SK-N-SH treated with all-trans-retinoic acid at 6 μM for 48 hours (cell line): ENCODE results near the gene FUT1.

Experiments used
- BACH2 ChIP-seq: fragments of 250-450 bp; sonication (Bioruptor Pico); IDR thresholded peaks from 2 replicates; pipeline ENCODE4 v1.9.0; 2021; ENCODE audit warnings: mild to moderate bottlenecking, borderline replicate concordance
- CREB5 ChIP-seq: fragments of 250-450 bp; sonication (Bioruptor Pico); IDR thresholded peaks from 2 replicates; pipeline ENCODE4 v1.5.1; 2020; ENCODE audit warnings: low read depth, mild to moderate bottlenecking, moderate library complexity
- CSDC2 ChIP-seq: fragments of 250-450 bp; sonication (Bioruptor Pico); IDR thresholded peaks from 2 replicates; pipeline ENCODE4 v1.5.0; 2020; ENCODE audit warnings: mild to moderate bottlenecking, moderate library complexity
- ESRRG ChIP-seq: fragments of 250-450 bp; sonication (Bioruptor Pico); IDR thresholded peaks from 2 replicates; pipeline ENCODE4 v1.6.1; 2021; ENCODE audit warnings: mild to moderate bottlenecking
- PATZ1 ChIP-seq: fragments of 250-450 bp; sonication (Bioruptor Pico); IDR thresholded peaks from 2 replicates; pipeline ENCODE4 v1.8.0; 2020; ENCODE audit warnings: mild to moderate bottlenecking, moderate library complexity, borderline replicate concordance
- PPARA ChIP-seq: fragments of 250-450 bp; sonication (Bioruptor Pico); IDR thresholded peaks from 2 replicates; pipeline ENCODE4 v1.5.0; 2020; ENCODE audit warnings: mild to moderate bottlenecking, borderline replicate concordance
- RARB ChIP-seq: fragments of 250-450 bp; sonication (Bioruptor Pico); IDR thresholded peaks from 2 replicates; pipeline ENCODE4 v1.8.0; 2021; ENCODE audit warnings: mild to moderate bottlenecking, moderate library complexity
- TCF4 ChIP-seq: fragments of 250-450 bp; sonication (Bioruptor Pico); IDR thresholded peaks from 2 replicates; pipeline ENCODE4 v1.8.0; 2021; ENCODE audit warnings: mild to moderate bottlenecking, moderate library complexity, borderline replicate concordance
- TOX ChIP-seq: fragments of 250-450 bp; sonication (Bioruptor Pico); IDR thresholded peaks from 2 replicates; pipeline ENCODE4 v1.8.0; 2021; ENCODE audit warnings: mild to moderate bottlenecking, moderate library complexity, borderline replicate concordance
- ZFP3 ChIP-seq: fragments of 250-450 bp; sonication (Bioruptor Pico); IDR thresholded peaks from 2 replicates; pipeline ENCODE4 v1.5.0; 2020; ENCODE audit warnings: mild to moderate bottlenecking, moderate library complexity
- ZFP30 ChIP-seq: fragments of 450-650 bp; formaldehyde crosslinking; IDR thresholded peaks from 2 replicates; pipeline ENCODE4 v1.5.0; 2022; ENCODE audit warnings: mild to moderate bottlenecking, moderate library complexity
- ZNF565 ChIP-seq: fragments of 450-650 bp; formaldehyde crosslinking; conservative IDR thresholded peaks from 2 replicates; pipeline ENCODE4 v1.5.0; 2020; ENCODE audit warnings: low read depth, mild to moderate bottlenecking, moderate library complexity
- ZNF70 ChIP-seq: fragments of 450-650 bp; formaldehyde crosslinking; IDR thresholded peaks from 2 replicates; pipeline ENCODE4 v1.5.0; 2020; ENCODE audit warnings: mild to moderate bottlenecking, moderate library complexity
- ZNF8 ChIP-seq: fragments of 450-650 bp; formaldehyde crosslinking; IDR thresholded peaks from 2 replicates; pipeline ENCODE4 v1.5.0; 2020; ENCODE audit warnings: mild to moderate bottlenecking, moderate library complexity

DNA sequence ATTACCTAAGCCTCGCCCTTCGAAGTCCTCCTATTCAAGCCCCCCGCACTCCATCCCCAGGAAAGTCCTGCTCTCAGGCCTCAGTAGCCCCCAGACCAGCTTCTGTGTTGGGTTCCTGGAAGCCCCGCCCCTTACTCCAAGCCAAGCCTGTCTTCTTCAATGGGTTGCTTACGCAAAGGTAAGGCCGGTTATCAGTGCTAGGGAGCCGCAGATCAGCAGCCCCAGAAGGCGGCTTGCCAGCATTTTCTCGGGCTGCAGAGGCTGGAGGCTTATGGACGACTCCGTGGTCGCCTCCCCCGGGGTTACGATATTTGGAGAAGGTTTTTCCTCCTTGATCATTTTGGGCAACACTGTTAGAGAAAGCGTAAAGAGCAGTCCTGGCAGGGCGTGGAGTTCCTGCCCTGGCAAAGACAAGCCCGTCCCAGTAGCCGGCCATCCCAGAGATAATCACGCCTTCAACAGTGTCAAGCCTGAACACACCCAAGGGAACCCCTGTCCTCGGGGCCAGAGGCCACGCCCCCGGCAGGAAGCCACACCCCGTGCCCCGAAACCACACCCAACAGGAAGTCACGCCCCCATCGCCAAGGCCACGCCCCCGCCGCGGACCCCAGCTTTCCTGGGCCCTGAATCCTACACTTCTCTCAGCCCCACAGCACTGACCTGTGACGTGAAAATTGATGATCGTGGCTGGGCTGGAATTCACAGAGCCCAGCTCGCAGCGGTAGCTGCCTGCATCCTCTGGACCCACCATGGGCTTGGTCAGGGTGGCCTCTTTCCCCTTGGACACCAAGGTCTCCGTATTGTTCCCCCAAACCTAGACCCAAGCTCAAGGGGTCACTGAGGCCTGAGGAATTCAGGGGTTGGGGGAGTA is 11.1 kb downstream of the FUT1 start:
- TF ChIP-seq TCF4 (CRISPR knock-in tag) (no peak), PATZ1 (no peak), ZNF70 (CRISPR knock-in tag) (no peak), CSDC2 (CRISPR knock-in tag) (no peak), ZNF8 (CRISPR knock-in tag) (no peak), TOX (no peak), CREB5 (CRISPR knock-in tag) (no peak), BACH2 (CRISPR knock-in tag) (no peak), RARB (CRISPR knock-in tag) (no peak), ZFP30 (CRISPR knock-in tag) (no peak), ZNF565 (no peak), PPARA (no peak), ESRRG (CRISPR knock-in tag) (no peak), ZFP3 (no peak)
